NCI-H2081 treated with DMSO at 0.1 percent for 48 hours (cell line): ENCODE data around the gene CDC25B.
A peak's percentile ranks its signal among the peaks of the same experiment; 100 is the strongest.
"Not testable (repeated sequence)": the region's sequence is repeated elsewhere in the genome, so short reads cannot be mapped to it uniquely, and the experiment has no call there.

Experiments used
- DNase-seq: peaks from one replicate; lab custom pipeline; 2025; lab: John Stamatoyannopoulos, UW

CDC25B gene

DNA sequence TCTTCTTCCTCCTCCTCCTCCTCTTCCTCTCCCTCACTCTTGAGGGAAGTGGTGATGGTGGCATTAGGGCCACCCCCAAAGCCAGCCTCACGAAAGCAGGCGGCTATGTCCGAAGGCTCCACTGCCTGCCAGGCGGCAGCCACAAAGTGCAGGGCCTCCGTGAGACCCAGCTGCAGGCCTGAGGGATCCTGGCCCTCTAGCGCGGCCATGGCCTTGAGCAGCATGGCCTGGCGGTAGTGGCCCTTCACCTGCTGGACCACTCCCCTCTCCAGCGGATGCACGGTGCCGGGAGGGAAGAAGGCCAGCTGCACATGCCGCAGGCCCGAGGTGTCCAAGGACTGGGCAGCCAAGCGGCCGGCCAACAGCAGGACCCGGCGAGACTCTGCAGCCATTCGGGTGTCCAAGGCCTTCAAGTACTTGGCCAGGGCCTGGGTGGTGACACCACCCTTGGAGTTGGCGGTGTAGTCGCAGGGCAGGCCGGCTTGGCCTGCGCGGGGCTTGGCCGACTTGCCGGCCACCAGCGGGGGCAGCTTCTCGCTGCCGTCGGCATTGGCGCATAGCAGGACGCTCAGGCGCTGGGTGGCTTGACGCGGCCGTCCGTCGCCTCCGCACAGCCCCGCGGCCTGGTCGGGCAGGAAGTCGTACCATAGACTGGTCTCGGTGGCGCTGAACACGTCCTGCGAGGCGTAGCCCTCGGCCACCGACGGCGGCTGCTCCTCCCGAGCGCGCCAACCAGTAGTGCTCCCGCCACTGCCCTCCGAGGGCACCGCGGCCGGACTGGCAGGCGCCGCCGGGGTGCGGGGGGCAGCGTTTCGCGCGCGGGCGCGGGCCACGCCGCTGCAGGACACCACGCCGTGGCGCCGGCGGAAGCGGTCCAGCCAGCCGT lies 10.6 kb upstream of the CDC25B start:
- no peak for DNase-seq

- DNase-seq = no peak
These were observed 10.0 kb upstream of the CDC25B start for GRCh38 chr20:3786126-3786484.

DNA sequence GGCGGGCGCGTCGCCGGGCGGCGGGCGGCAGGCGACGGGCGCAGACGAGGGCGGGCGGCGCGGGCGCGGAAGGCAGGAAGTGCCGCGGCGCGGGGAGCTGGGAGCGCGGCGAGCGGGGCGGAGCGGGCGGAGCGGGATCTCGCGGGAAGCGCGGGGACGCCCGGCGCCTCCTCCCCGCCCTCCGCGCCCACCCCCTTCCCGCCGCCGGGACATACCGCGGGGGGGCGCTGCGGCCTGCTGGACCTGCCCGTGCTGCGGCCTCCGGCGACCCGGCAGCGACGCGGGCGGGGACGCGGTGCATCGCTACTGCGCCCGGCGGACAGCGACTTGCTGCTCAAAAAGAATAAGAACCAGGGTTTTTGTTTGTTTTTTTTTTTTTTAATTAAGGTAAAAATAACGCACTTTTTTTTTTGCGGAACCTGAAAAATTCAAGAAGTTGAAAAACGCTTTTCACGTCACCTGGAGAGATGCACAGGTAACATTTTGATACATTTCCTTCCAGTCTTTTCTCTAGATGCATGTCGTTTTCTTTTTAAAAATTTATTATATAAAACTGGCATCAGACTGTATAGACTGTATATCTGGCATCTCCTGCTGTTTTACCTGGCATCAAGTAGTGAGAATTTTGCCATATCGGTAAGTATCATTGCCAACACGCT lies 9.3 kb upstream of the CDC25B start, which contains the start of gene CENPB:
Gene CENPB (minus strand): TSS at position 76 of the 659 bp plus-strand sequence. CDS start 257 bp downstream, outside the sequence.
- DNase-seq = peak; percentile 26

DNA sequence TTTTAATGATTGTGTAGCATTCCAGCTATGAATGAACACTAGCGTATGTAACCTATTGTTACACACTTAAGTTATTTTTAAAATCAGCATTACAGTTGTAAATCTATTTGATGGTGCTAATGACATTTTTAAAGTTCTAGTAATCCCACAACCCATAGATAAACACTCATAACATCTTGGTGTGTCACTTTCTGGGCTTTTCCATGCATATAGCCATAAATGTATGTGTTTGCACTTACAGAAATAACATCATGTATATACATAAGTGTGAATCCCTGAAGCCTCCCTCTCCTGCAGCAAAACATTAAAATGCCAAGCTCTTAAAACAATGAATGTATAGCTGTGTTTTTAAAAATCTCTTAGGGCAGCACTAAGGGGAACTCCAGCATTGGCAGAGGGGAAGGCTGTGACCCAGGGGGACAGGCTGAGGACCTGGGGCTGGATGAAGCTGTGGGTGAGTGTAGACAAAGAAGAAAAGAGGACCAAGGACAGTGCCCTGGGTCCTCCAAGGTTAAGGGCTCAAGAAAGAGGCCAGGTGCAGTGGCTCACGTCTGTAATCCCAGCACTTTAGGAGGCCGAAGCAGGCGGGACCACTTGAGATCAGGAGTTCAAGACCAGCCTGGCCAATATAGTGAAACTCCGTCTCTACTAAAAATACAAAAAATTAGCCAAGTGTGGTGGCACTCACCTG lies 8.6 kb upstream of the CDC25B start:
- DNase-seq = no peak

- no peak for DNase-seq
These were observed 7.4 kb upstream of the CDC25B start for GRCh38 chr20:3788685-3789155.

DNA sequence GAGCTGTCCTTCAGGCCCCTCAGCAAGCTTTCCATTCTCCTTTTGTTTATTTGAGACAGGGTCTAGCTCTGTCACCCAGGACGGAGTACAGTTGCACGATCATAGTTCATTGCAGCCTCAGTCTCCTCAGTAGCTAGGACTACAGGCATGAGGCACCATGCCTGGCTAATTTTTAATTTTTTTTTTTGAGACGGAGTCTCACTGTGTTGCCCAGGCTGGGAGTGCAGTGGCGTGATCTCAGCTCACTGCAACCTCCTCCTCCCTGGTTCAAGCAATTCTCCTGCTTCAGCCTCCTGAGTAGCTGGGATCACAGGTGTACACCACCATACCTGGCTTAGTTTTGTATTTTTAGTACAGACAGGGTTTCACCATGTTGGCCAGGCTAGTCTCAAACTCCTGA lies 6.9 kb upstream of the CDC25B start:
- not testable (repeated sequence) for DNase-seq

GRCh38 chr20:3794168-3794567 lies 1.9 kb upstream of the CDC25B start:
- not testable (repeated sequence) for DNase-seq

DNA sequence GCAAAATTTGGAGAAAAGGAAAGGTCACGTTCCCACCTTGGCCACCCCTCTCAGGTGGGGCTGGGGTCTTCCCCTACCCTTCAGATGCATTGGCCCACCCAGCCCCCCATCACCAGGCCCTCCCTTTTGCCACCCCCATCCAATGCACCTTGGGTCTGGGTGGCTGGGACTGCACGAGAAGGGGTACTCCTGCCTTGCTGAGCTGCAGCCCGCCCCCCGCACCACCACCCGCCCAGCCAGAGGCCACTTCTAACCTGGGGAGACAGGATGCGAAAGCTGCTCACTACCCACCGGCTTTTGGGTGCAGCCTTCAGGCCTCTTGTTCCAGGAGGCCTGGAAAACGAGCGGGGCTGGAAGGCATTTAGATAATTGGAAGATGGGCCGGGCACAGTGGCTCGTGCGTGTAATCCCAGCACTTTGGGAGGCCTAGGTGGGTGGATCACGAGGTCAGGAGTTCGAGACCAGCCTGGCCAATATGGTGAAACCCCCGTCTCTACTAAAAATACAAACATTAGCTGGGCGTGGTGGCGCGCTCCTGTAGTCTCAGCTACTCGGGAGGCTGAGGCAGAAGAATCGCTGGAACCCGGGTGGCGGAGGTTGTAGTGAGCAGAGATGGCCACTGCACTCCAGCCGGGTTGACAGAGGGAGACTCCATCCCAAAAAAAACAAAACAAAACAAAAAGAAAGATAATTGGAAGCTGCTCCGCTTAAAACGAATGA lies 1.2 kb upstream of the CDC25B start:
- no peak for DNase-seq

- DNase-seq = no peak
These were observed 541 bp downstream of the CDC25B start for GRCh38 chr20:3796477-3797225.

DNA sequence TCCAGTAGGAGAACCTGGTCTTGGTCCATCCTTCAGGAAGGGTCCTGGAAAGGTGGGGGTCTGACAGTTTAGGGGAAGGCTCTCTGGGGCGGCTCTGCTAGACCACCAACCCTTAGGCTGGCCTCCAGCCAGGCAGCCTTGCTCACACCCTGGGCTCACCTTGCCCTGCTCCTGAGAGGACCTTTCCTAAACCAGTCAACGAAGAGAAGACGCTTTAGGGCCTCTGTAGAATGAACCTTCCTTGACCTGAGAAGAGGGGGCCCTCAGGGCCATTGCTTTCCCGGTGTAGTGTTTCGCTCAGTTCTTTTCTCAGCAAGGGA lies 1.1 kb downstream of the CDC25B start:
- DNase-seq = no peak

GRCh38 chr20:3797592-3798372 lies 1.7 kb downstream of the CDC25B start:
- no peak for DNase-seq

GRCh38 chr20:3798373-3798768 lies 2.3 kb downstream of the CDC25B start:
- DNase-seq = no peak

GRCh38 chr20:3798908-3799248 lies 2.8 kb downstream of the CDC25B start:
- DNase-seq = no peak

- DNase-seq = no peak
These were observed 4.3 kb downstream of the CDC25B start for GRCh38 chr20:3800256-3800877.

GRCh38 chr20:3800878-3801260 lies 4.8 kb downstream of the CDC25B start:
- DNase-seq = no peak

DNA sequence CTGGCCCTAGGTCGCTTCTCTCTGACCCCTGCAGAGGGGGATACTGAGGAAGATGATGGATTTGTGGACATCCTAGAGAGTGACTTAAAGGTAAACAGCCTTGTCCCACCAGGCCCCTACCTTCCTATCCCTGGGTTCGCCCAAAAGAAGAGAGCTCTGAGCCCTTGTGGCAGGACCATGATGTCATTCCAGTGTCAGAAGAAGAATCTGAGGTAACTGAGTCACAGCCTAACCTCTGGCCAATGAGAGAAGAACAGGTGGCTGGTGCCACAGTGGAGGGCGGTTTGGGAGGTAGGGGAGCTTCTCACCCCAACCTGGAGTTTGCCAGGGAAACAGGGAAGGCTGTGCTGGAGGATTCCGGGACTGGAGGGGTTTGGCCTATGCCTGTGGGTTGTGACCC lies 5.2 kb downstream of the CDC25B start:
- DNase-seq = no peak

GRCh38 chr20:3801846-3802245 lies 5.7 kb downstream of the CDC25B start:
- DNase-seq = no peak

DNA sequence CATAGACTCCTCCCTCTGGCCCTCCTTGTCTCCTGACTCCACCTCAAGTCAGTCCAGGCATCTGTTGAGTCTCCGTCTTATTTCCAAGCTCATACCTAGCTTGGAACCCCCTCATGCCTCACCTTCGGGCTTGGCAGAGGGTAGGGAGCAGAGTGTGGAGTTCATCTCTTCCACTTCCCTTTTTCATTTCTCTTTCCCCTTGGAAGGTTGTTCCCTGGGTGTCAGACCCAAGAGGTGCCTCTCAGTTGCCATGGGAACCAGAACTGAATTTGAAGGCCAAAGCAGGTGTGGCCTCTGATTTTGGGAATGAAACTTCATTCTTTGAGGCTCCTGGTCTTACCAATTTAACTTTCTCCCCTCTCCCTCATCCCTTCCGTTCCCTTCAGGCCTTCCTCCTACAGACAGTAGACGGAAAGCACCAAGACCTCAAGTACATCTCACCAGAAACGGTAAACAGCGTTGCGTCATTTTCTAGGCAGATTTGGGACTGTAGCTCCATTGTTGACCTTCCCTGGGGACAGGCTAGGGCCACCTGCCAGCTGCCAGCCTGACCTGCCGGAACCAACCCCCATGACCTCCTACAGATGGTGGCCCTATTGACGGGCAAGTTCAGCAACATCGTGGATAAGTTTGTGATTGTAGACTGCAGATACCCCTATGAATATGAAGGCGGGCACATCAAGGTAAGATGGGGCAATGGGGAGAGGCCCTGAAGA lies 6.6 kb downstream of the CDC25B start:
- DNase-seq = no peak

DNA sequence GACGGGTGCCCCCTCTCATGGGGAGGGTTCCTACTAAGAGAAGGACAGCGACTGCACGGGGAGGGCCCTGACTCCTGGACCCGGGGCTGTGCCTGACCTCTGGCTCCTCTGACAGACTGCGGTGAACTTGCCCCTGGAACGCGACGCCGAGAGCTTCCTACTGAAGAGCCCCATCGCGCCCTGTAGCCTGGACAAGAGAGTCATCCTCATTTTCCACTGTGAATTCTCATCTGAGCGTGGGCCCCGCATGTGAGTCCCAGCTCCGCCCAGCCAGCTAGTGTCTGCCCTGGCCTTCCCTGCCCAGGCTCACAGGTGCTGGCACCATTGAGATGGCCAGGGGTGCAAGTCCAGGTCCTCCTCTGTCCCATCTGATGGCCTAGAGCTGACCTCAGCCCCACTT lies 7.2 kb downstream of the CDC25B start:
- DNase-seq = no peak

DNA sequence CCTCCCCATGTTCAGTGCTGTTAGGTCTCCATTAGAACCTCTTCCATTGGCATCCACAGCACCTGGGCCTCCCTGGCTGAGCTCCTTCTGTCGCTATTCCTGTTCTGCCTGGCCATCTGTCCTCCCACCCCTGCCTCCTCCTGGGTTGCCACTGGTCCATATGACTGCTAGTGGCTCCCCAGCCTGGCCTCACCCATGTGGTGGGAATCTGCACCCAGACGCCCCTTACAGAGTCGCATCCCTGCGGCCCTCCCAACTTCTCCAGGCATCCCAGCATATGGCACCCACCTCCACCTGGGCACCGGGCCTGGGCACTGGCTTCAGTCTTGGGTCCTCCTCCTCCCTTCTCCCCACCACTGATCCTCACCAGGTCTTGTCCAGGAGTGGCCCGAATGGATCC lies 7.7 kb downstream of the CDC25B start:
- no peak for DNase-seq
